ENCODE data around the gene NDUFAF4.

The NDUFAF4 gene

GRCh38 chr6:96898241-96898851 is 655 bp upstream of the NDUFAF4 start:
- DNase-seq, result peak in 1 of 2 donors; percentile 12

- DNase-seq, result no peak
These were observed 8.5 kb downstream of the NDUFAF4 start for GRCh38 chr6:96889146-96889545.

DNA sequence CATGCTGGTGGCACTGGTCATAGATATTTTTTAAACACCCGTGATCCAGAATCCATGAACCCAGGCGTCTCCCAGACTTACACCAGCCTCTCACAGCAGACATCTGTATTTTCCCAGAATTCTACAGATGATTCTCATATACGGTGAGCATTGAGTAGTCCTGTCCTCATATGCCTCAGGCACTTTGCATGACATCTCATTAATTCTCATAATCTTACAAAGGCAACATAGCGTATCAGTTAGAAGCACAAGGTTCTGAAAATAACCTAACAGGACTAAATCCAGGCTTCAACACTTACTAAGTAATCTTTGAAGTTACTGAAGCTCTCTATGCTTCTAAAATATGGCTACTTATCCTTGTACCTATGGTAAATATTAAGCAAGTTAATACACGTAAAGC is 8.9 kb downstream of the NDUFAF4 start:
- DNase-seq, result no peak

DNA sequence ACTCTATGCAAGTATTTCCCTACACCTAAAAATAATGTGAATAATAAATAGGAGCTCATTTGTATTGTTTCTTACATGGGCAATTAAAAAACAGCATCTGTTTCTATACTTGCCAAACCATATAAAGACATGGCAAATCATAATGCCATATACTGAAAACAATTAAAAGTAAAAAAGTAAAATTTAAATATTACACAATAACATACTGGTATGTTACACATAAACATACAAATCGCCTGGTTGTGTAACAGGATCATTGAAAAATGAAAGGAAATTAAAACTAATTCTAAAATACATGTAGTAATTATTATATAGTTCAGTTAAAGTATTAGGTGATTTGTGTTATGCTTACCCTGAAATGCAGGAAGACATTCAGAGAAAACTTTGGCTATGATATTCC is 11.2 kb downstream of the NDUFAF4 start:
- DNase-seq, result no peak

GRCh38 chr6:96885187-96885631 is 12.5 kb downstream of the NDUFAF4 start:
- peak in 1 of 2 donors; percentile 44 for DNase-seq

DNA sequence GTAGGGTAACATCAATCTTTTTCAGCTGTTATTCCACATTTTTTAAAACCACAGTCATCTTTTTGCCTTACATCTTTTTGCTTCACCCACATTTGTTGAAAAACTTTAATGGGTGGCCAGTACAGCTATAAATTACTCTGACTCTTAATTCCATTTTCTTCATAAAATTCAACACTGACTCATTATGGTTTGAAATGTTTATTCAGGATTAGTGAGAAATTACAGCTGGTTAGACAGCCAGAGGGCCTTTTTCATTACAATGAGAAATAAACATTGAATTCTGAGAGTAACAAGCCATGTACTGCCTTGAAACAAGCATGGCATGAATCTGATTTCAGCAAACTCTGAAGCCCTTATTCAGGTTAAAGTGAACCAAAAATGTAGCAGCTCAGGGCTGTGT is 19.5 kb downstream of the NDUFAF4 start:
- DNase-seq, result no peak

DNA sequence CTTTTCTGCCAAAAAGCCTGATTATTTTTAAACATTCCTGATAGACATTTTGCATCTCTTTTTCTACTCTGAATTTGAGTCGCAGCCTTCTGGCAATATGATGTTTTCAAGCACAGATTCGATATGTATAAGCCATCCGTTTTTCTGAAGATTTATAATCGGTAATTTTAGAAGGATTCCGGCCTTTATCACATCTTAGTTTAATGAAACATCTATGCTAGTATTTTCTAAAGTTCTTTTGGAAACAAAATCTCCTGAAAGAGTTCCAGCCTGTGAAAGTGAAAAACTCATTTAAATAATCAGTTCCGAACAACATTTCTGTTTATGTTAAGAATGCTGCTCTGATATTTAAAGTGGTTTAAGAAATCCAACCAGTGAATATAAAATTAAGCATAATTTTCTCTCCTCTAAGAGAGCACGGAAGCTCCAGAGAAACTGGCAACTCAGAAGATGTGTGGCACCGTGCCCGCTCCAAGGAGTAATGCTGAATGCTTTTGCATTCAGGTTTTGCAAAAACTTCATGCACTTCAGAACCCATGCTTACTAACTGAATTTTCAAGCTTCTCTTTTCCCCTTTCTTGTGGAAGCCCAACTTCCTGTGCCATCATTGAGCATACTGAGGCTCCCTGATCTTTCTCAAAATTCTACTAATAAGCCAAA is 20.7 kb downstream of the NDUFAF4 start:
- no peak for DNase-seq

GRCh38 chr6:96872976-96873375 is 24.7 kb downstream of the NDUFAF4 start:
- no peak for DNase-seq

GRCh38 chr6:96865055-96865405 is 32.7 kb downstream of the NDUFAF4 start:
- DNase-seq, result no peak

- no peak for DNase-seq
These were observed 33.3 kb downstream of the NDUFAF4 start for GRCh38 chr6:96864216-96865054.

DNA sequence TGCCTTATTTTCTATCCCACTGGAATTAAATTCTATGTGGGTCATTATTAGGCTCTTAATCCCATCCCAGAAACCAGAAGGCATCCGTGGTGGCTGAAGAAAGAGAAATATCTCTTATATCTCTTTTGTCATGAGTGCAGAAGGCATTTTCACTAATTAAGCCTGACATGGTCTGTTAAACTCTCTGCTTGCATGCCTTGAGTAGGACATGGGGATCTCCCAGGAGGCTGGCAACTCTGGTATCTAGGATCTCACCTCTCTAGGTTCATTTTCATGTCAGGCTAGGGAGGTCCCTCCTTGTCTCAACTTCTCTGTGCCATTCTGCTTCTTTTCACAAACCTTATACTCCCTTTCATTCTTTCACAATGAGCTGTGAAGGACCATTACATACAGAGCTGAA is 35.1 kb downstream of the NDUFAF4 start:
- no peak for DNase-seq

- no peak for DNase-seq
These were observed 36.1 kb downstream of the NDUFAF4 start for GRCh38 chr6:96861588-96861987.

GRCh38 chr6:96856856-96857255 is 40.8 kb downstream of the NDUFAF4 start:
- no peak for DNase-seq

DNA sequence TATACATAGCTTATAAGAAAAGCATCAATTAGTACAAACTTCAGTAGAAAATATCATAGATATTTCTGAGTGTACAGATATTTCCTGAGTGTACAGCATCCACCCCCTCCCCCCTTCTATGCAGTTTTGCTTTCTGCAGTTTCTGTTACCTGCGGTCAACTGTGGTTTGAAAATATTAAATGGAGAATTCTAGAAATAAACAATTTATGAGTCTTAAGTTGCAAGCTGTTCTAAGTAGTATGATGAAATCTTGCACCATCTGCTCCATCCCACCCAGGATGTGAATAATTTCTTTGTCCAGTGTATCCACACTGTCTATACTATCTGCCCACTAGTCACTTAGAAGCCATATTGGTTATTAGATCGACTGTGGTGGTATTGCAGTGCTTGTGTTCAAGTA is 44.6 kb downstream of the NDUFAF4 start:
- no peak for DNase-seq

- DNase-seq, result no peak
These were observed 45.1 kb downstream of the NDUFAF4 start for GRCh38 chr6:96852605-96853004.

DNA sequence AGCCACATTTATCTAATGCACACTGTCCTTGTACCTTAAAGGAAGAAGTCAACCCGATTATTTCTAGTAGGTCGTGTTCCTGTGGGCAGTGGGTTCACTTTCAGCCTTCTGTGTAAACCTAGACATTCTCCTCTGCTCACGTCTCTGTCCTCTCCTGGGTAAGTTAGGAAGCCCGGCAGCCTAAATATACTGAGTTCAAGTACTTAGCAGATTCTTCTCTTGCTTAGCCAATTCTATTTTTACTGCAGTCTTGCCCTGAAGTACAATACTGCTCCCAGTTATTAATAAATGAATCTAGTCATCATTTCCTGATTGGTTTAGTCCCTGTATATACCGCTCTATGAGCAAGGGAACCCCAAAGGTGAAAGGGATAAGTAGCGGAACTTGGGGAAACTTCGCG is 45.8 kb downstream of the NDUFAF4 start:
- DNase-seq, result no peak

- no peak for DNase-seq
These were observed 48.1 kb downstream of the NDUFAF4 start for GRCh38 chr6:96849615-96850014.

DNA sequence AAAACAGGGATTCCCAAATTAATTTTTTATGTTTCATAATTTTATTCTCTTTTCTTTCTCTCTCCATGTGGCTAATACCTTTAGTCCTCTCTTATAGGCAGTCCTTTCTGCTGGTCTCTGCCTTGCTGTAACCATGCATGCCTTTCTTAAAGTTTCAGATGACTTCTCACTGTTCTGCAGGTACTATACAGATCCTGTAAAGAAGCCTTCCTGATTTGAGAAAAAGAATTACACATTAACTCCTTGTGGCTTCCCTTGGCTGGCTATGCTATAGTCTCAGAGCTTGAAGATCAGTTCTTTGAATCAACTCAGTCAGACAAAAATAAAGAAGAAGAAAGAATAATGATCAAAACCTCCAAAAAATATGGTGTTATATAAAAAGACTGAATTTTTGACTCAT is 53.2 kb downstream of the NDUFAF4 start:
- DNase-seq, result no peak

GRCh38 chr6:96841345-96841744 is 56.3 kb downstream of the NDUFAF4 start:
- no peak for DNase-seq
